A673 (cell line): ENCODE measurements around the gene SMAD1.

Experiments used
- CTCF ChIP-seq: fragments of 300-800, 200-600 bp; sonication (generic); conservative IDR thresholded peaks from 2 replicates; pipeline ENCODE4 v1.5.1; 2017; ENCODE audit warnings: low read depth, mild to moderate bottlenecking, antibody characterized with exemption, low read length, moderate library complexity, mixed read lengths
- EZH2 ChIP-seq: fragments of 200-600 bp; sonication (generic); IDR thresholded peaks from 2 replicates; pipeline ENCODE4 v1.6.1; 2017; ENCODE audit warnings: borderline replicate concordance, low read depth, mild to moderate bottlenecking, mixed read lengths, antibody characterized with exemption, low read length; ENCODE audit not compliant: poor library complexity, severe bottlenecking

- no peak for TF ChIP-seq CTCF
- no peak for TF ChIP-seq EZH2
These were observed 1.4 kb upstream of the SMAD1 start for GRCh38 chr4:145480257-145480656.
